H1 (cell line): Measurements from ENCODE around the gene ID2. TPM values are rescaled to one million over a fixed set of nuclear protein-coding genes. Genes with fewer than 3 reads are reported as not detected.

ENCODE experiments used
- CTCF ChIA-PET: fragments of 300-600 bp; sonication (Branson Sonifier 250); formaldehyde crosslinking; loops from one replicate; lab custom pipeline; 2021; ENCODE audit not compliant: partially characterized antibody; lab: Charles Lee
- POLR2A ChIA-PET: fragments of 300-600 bp; sonication (Branson Sonifier 250); formaldehyde crosslinking; loops from one replicate; lab custom pipeline; 2021; ENCODE audit warnings: inconsistent platforms; ENCODE audit not compliant: partially characterized antibody; lab: Charles Lee
- DNase-seq, 2 experiments: peaks; one replicate each; pipeline versions ENCODE4 v3.0.0 to v3.0.0-alpha.2; 2010 to 2022; ENCODE audit warnings: low spot score in 2 of 2, low read depth in 1 of 2, mixed read lengths in 1 of 2
- FAIRE-seq: peaks from 2 replicates; lab custom pipeline; 2011; peaks lifted over from hg19 to GRCh38; lab: Jason Lieb, UNC
- H2AFZ ChIP-seq: 2 replicates; pipeline ENCODE4 v1.8.1; 2012; ENCODE audit warnings: low read length, inconsistent platforms
- H2AK5ac ChIP-seq: 2 replicates; pipeline ENCODE4 v1.6.1; 2013; ENCODE audit warnings: low read depth, low read length
- H2BK120ac ChIP-seq: replicated peaks from 2 replicates; pipeline ENCODE3; 2013; ENCODE audit warnings: low read depth, low read length, inconsistent platforms
- H2BK12ac ChIP-seq: 2 replicates; pipeline ENCODE4 v1.6.1; 2013; ENCODE audit warnings: low read depth, low read length
- H2BK15ac ChIP-seq: 2 replicates; pipeline ENCODE4 v1.6.1; 2013; ENCODE audit warnings: low read length
- H2BK20ac ChIP-seq: 2 replicates; pipeline ENCODE4 v1.6.1; 2013; ENCODE audit warnings: low read length
- H2BK5ac ChIP-seq: 2 replicates; pipeline ENCODE4 v1.6.1; 2013; ENCODE audit warnings: low read depth, low read length
- H3K14ac ChIP-seq: 2 replicates; pipeline ENCODE4 v1.6.1; 2013; ENCODE audit warnings: inconsistent platforms; ENCODE audit not compliant: insufficient read length
- H3K18ac ChIP-seq: 2 replicates; pipeline ENCODE4 v1.6.1; 2013; ENCODE audit warnings: low read length; ENCODE audit errors: extremely low read depth
- H3K23ac ChIP-seq: 2 replicates; pipeline ENCODE4 v1.6.1; 2013; ENCODE audit warnings: inconsistent platforms; ENCODE audit not compliant: insufficient read length
- H3K23me2 ChIP-seq: 2 replicates; pipeline ENCODE4 v1.6.1; 2013; ENCODE audit warnings: low read depth, low read length
- H3K27ac ChIP-seq: 2 replicates; pipeline ENCODE4 v1.6.1; 2011; ENCODE audit warnings: low read depth, low read length, inconsistent platforms
- H3K27me3 ChIP-seq, 4 experiments: replicated peaks in 1 of 4; 1 replicate in 1 of 4; 2 replicates in 3 of 4; pipeline versions ENCODE4 v1.6.1 to v1.8.1; 2011 to 2013; ENCODE audit warnings: low read length in 3 of 4, mild to moderate bottlenecking in 3 of 4, inconsistent platforms in 2 of 4, mixed read lengths in 2 of 4, moderate library complexity in 1 of 4; ENCODE audit not compliant: control insufficient read depth in 3 of 4, insufficient read depth in 3 of 4; ENCODE audit errors: extremely low read depth in 1 of 4
- H3K36me3 ChIP-seq, 4 experiments: 2 replicates each; pipeline versions ENCODE4 v1.6.1 to v1.8.1; 2011 to 2013; ENCODE audit warnings: mild to moderate bottlenecking in 4 of 4, low read length in 3 of 4, moderate library complexity in 2 of 4, control low read depth in 1 of 4, inconsistent platforms in 1 of 4; ENCODE audit not compliant: insufficient read depth in 4 of 4, control insufficient read depth in 2 of 4
- H3K4ac ChIP-seq: replicated peaks from 2 replicates; pipeline ENCODE3; 2013; ENCODE audit warnings: low read length, low read depth, mixed read lengths, inconsistent platforms; ENCODE audit not compliant: insufficient read length
- H3K4me1 ChIP-seq, 4 experiments: replicated peaks in 1 of 4; 1 replicate in 1 of 4; 2 replicates in 3 of 4; pipeline versions ENCODE4 v1.6.1 to v1.8.1; 2011 to 2013; ENCODE audit warnings: low read length in 3 of 4, inconsistent platforms in 2 of 4, mixed read lengths in 1 of 4; ENCODE audit not compliant: insufficient read depth in 4 of 4, control insufficient read depth in 3 of 4
- H3K4me2 ChIP-seq, 2 experiments: 2 replicates each; pipeline versions ENCODE4 v1.6.1 to v1.8.1; 2011 to 2013; ENCODE audit warnings: low read depth in 2 of 2, low read length in 2 of 2, control low read depth in 1 of 2, inconsistent platforms in 1 of 2, mild to moderate bottlenecking in 1 of 2; ENCODE audit not compliant: insufficient read depth in 1 of 2
- H3K4me3 ChIP-seq, 4 experiments: fragments of 200-600, 300-600 bp in 1 of 4; sonication (generic), shearing (Covaris generic), sonication (Bioruptor Twin) in 1 of 4; 2 replicates each; pipeline versions ENCODE4 v1.5.1 to v1.8.1; 2011 to 2016; ENCODE audit warnings: low read length in 4 of 4, low read depth in 3 of 4, control low read depth in 2 of 4, inconsistent platforms in 2 of 4, mild to moderate bottlenecking in 2 of 4, mixed read lengths in 1 of 4, moderate library complexity in 1 of 4; ENCODE audit not compliant: insufficient read depth in 2 of 4; ENCODE audit errors: extremely low read depth in 1 of 4
- H3K56ac ChIP-seq: replicated peaks from 2 replicates; pipeline ENCODE3; 2013; ENCODE audit warnings: low read depth, mild to moderate bottlenecking, mixed read lengths, low read length, inconsistent platforms; ENCODE audit not compliant: insufficient read length
- H3K79me1 ChIP-seq: 2 replicates; pipeline ENCODE4 v1.6.1; 2013; ENCODE audit warnings: low read depth, low read length, control low read depth
- H3K79me2 ChIP-seq, 2 experiments: 2 replicates each; pipeline versions ENCODE4 v1.6.1 to v1.8.1; 2012 to 2013; ENCODE audit warnings: low read length in 2 of 2, mild to moderate bottlenecking in 2 of 2, inconsistent platforms in 1 of 2; ENCODE audit not compliant: insufficient read depth in 2 of 2, control insufficient read depth in 1 of 2
- H3K9ac ChIP-seq, 4 experiments: replicated peaks in 1 of 4; 1 replicate in 1 of 4; 2 replicates in 3 of 4; pipeline versions ENCODE4 v1.6.1 to v1.8.1; 2011 to 2013; ENCODE audit warnings: low read depth in 3 of 4, low read length in 3 of 4, control low read depth in 2 of 4, mild to moderate bottlenecking in 2 of 4, moderate library complexity in 2 of 4, inconsistent platforms in 1 of 4; ENCODE audit errors: extremely low read depth in 1 of 4
- H3K9me3 ChIP-seq, 2 experiments: 2 replicates each; pipeline versions ENCODE4 v1.6.1 to v1.8.1; 2012 to 2013; ENCODE audit warnings: mild to moderate bottlenecking in 2 of 2, moderate library complexity in 2 of 2, control low read depth in 1 of 2, inconsistent platforms in 1 of 2, low read depth in 1 of 2, low read length in 1 of 2, mixed read lengths in 1 of 2; ENCODE audit not compliant: insufficient read depth in 2 of 2
- H4K20me1 ChIP-seq, 2 experiments: replicated peaks in 1 of 2; 2 replicates each; pipeline versions ENCODE3 to v1.8.1; 2011 to 2013; ENCODE audit warnings: inconsistent platforms in 2 of 2, low read length in 2 of 2, mild to moderate bottlenecking in 1 of 2; ENCODE audit not compliant: insufficient read depth in 2 of 2, control insufficient read depth in 1 of 2
- H4K5ac ChIP-seq: 2 replicates; pipeline ENCODE4 v1.6.1; 2013; ENCODE audit warnings: low read length, low read depth, mixed read lengths, inconsistent platforms; ENCODE audit not compliant: insufficient read length
- H4K8ac ChIP-seq: 2 replicates; pipeline ENCODE4 v1.8.0; 2013; ENCODE audit warnings: mild to moderate bottlenecking, moderate library complexity, low read length, inconsistent platforms; ENCODE audit not compliant: insufficient read depth; ENCODE audit errors: extremely low read depth
- H4K91ac ChIP-seq: replicated peaks from 2 replicates; pipeline ENCODE3; 2013; ENCODE audit warnings: low read length, mixed read lengths, inconsistent platforms; ENCODE audit not compliant: insufficient read length
- ATF3 ChIP-seq: IDR thresholded peaks from 2 replicates; pipeline ENCODE4 v1.6.1; 2011; ENCODE audit warnings: low read depth, mild to moderate bottlenecking, low read length; ENCODE audit not compliant: insufficient read depth
- BCL11A ChIP-seq, 2 experiments: IDR thresholded peaks; one replicate each; pipeline ENCODE4 v1.6.1; 2011; ENCODE audit warnings: low read depth in 2 of 2, low read length in 2 of 2, mild to moderate bottlenecking in 2 of 2
- CBX5 ChIP-seq: fragments of 300-800, 300-1000 bp; sonication (generic); IDR thresholded peaks from 2 replicates; pipeline ENCODE4 v1.7.1; 2016; ENCODE audit warnings: antibody characterized with exemption, low read length, low read depth
- CHD1 ChIP-seq: IDR thresholded peaks from 2 replicates; pipeline ENCODE4 v1.6.1; 2012; ENCODE audit warnings: low read depth, low read length, improper control_type of control experiment
- FOSL1 ChIP-seq: IDR thresholded peaks from 2 replicates; pipeline ENCODE4 v1.6.1; 2011; ENCODE audit warnings: mild to moderate bottlenecking, low read depth, low read length, moderate library complexity; ENCODE audit not compliant: insufficient read depth
- JUN ChIP-seq: IDR thresholded peaks from 2 replicates; pipeline ENCODE4 v1.6.1; 2011; ENCODE audit warnings: low read depth, mild to moderate bottlenecking, improper control_type of control experiment, low read length
- WGBS, 2 experiments: shearing (Covaris generic) in 1 of 2; methylation state at CpG; one replicate each; pipeline versions ENCODE4 v1.1.6 to v1.1.7; 2013 to 2015; ENCODE audit warnings: low lambda C conversion rate in 2 of 2, mixed read lengths in 2 of 2, inconsistent platforms in 1 of 2, low coverage in 1 of 2, missing lambda C conversion rate in 1 of 2; ENCODE audit not compliant: insufficient replicate concordance in 2 of 2, insufficient coverage in 1 of 2, insufficient read length in 1 of 2; ENCODE audit errors: extremely low coverage in 1 of 2, missing lambda C conversion rate in 1 of 2; 5-methylcytosine and 5-hydroxymethylcytosine counted together
- polyA plus RNA-seq, 7 experiments: library from polyadenylated mRNA; depleted of rRNA in 3 of 7; stranded (reverse) in 5 of 7; unstranded in 2 of 7; fragments of >200 nt in 5 of 7; fragments of 200-250 nt in 2 of 7; gene quantifications; 1 replicate in 5 of 7; 2 replicates in 1 of 7; 4 replicates in 1 of 7; pipeline versions ENCODE4 v1.2.1 to v1.2.3, GENCODE V29; 2011 to 2013; ENCODE audit warnings: missing spikeins in 2 of 7, mixed read lengths in 2 of 7
- total RNA-seq: library from RNA; stranded (reverse); fragmentation: NEBNext Ultra II Directional; extraction: Animal tissue kit (Norgen Biotek cat#: 25700); gene quantifications from 2 replicates; pipeline ENCODE4 v1.2.1, GENCODE V29; 2021

ID2 gene
- total and polyA plus RNA-seq, 2 of the 8 experiments (the other 6 are each of a cell fraction or from before 2014, with no cell fraction given), result 36.7 to 214 TPM

- Histone ChIP-seq H3K14ac (no peak overlapping the region), H3K9me3 (no peaks in the 10 kb centered on the region), H3K79me1 (no peaks in the 10 kb centered on the region), H3K23ac (no peak overlapping the region), H3K27me3 (peaks cover 0 to 2% (median 0%) of the 10 kb centered on the region in 4 experiments; a peak in 1 of 7 replicates), H3K36me3 (no peaks in the 10 kb centered on the region), H2BK15ac (no peak overlapping the region), H2AK5ac (no peak overlapping the region), H4K91ac (no peak overlapping the region), H4K8ac (peak overlapping the region; percentile 35; the same call in 1 of the 2 replicates), H3K27ac (no peak overlapping the region), H2AFZ (no peak overlapping the region), H2BK20ac (no peak overlapping the region), H3K23me2 (no peaks in the 10 kb centered on the region), H2BK120ac (no peak overlapping the region), H3K4me3 (no peak overlapping the region), H3K56ac (no peak overlapping the region), H3K4me1 (no peaks in the 10 kb centered on the region; a peak in 2 of 7 replicates), H3K18ac (no peak overlapping the region), H3K79me2 (no peaks in the 10 kb centered on the region), H3K4me2 (no peak overlapping the region), H4K20me1 (no peaks in the 10 kb centered on the region), H2BK12ac (no peak overlapping the region), H2BK5ac (no peak overlapping the region), H4K5ac (no peak overlapping the region), H3K4ac (no peak overlapping the region), H3K9ac (no peak overlapping the region)
- TF ChIP-seq BCL11A (IDR thresholded peaks at IDR 0.05; ENCODE audit: low read depth in 2 of 2, low read length in 2 of 2) (no peak), CBX5 (no peak), ATF3 (no peak), FOSL1 (no peak), JUN (no peak), CHD1 (no peak)
- FAIRE-seq (no peak), DNase-seq (no peak)
- WGBS, 2 experiments, result 94% methylated on average over 11 of the region's 11 CpGs; no CpG with 5 or more reads in 1 of the 2 experiments
- POLR2A ChIA-PET, result no interaction called here
- CTCF ChIA-PET, result interaction anchor here (0.5 to 1.3 kb wide), 5 partner anchors 10 to 882 kb away, joined by 3 to 4 read pairs (median 4); no protein-coding TSS in a partner anchor
These were observed 29.0 kb upstream of the ID2 start for GRCh38 chr2:8652774-8653426.
